GM11168 (cell line): ENCODE measurements around the gene NDUFA8.

Source experiments
- in situ Hi-C: fragments of 300-500 bp; cut with MboI; formaldehyde crosslinking; loops from one replicate; pipeline ENCODE4 v1.12.0; 2022; ENCODE audit warnings: low sequenced_read_pairs; ENCODE audit not compliant: unreplicated experiment

Gene NDUFA8

GRCh38 chr9:122141671-122142070, 17.9 kb downstream of the NDUFA8 start:
- in situ Hi-C loops, result loop anchor here (25.0 kb wide), 1 partner anchor 671 kb away; the partner anchor contains the start of gene OR1K1

- in situ Hi-C loops, result loop anchor here (25.0 kb wide), 1 partner anchor 672 kb away; the partner anchor contains the start of gene OR1K1
These were observed 19.0 kb downstream of the NDUFA8 start for GRCh38 chr9:122140368-122141193.

- in situ Hi-C loops, result loop anchor here (25.0 kb wide), 1 partner anchor 674 kb away; the partner anchor contains the start of gene OR1K1
These were observed 20.9 kb downstream of the NDUFA8 start for GRCh38 chr9:122138560-122139268.

- in situ Hi-C loops, result loop anchor here (25.0 kb wide), 1 partner anchor 677 kb away; the partner anchor contains the start of gene OR1K1
These were observed 24.1 kb downstream of the NDUFA8 start for GRCh38 chr9:122135529-122135859.

GRCh38 chr9:122134822-122135528, 24.6 kb downstream of the NDUFA8 start:
- in situ Hi-C loops, result loop anchor here (25.0 kb wide), 1 partner anchor 677 kb away; the partner anchor contains the start of gene OR1K1

GRCh38 chr9:122133984-122134535, 25.5 kb downstream of the NDUFA8 start:
- in situ Hi-C loops, result loop anchor here (25.0 kb wide), 1 partner anchor 678 kb away; the partner anchor contains the start of gene OR1K1

- in situ Hi-C loops, result loop anchor here (25.0 kb wide), 1 partner anchor 679 kb away; the partner anchor contains the start of gene OR1K1
These were observed 26.2 kb downstream of the NDUFA8 start for GRCh38 chr9:122133263-122133983.

- in situ Hi-C loops, result loop anchor here (25.0 kb wide), 1 partner anchor 680 kb away; the partner anchor contains the start of gene OR1K1
These were observed 27.0 kb downstream of the NDUFA8 start for GRCh38 chr9:122132539-122132938.

- in situ Hi-C loops, result loop anchor here (25.0 kb wide), 1 partner anchor 681 kb away; the partner anchor contains the start of gene OR1K1
These were observed 28.1 kb downstream of the NDUFA8 start for GRCh38 chr9:122131401-122132001.

- in situ Hi-C loops, result loop anchor here (25.0 kb wide), 1 partner anchor 681 kb away; the partner anchor contains the start of gene OR1K1
These were observed 28.7 kb downstream of the NDUFA8 start for GRCh38 chr9:122130837-122131236.

- in situ Hi-C loops, result loop anchor here (25.0 kb wide), 1 partner anchor 682 kb away; the partner anchor contains the start of gene OR1K1
These were observed 29.6 kb downstream of the NDUFA8 start for GRCh38 chr9:122129969-122130368.

- in situ Hi-C loops, result loop anchor here (25.0 kb wide), 1 partner anchor 683 kb away; the partner anchor contains the start of gene OR1K1
These were observed 30.6 kb downstream of the NDUFA8 start for GRCh38 chr9:122128969-122129343.

GRCh38 chr9:122128007-122128968, 31.3 kb downstream of the NDUFA8 start:
- in situ Hi-C loops, result loop anchor here (25.0 kb wide), 1 partner anchor 684 kb away; the partner anchor contains the start of gene OR1K1

- in situ Hi-C loops, result loop anchor here (25.0 kb wide), 1 partner anchor 685 kb away; the partner anchor contains the start of gene OR1K1
These were observed 32.2 kb downstream of the NDUFA8 start for GRCh38 chr9:122127396-122127798.

- in situ Hi-C loops, result loop anchor here (25.0 kb wide), 1 partner anchor 686 kb away; the partner anchor contains the start of gene OR1K1
These were observed 33.0 kb downstream of the NDUFA8 start for GRCh38 chr9:122126331-122127261.
